Activated CD8-positive, alpha-beta memory T cell treated with anti-CD3 and anti-CD28 coated beads, Interleukin-2, amount 50 U/mL, for 24 hours (primary cell): ENCODE results near the gene MPRIP.

Experiments
- DNase-seq: peaks from one replicate; pipeline ENCODE4 v3.0.0-alpha.2; 2020; ENCODE audit errors: extremely low read depth

Gene MPRIP

GRCh38 chr17:17087424-17088015 is 45.3 kb downstream of the MPRIP start:
- no peak for DNase-seq

- no peak for DNase-seq
These were observed 45.8 kb downstream of the MPRIP start for GRCh38 chr17:17088086-17088485.

- DNase-seq: no peak
These were observed 46.6 kb downstream of the MPRIP start for GRCh38 chr17:17088541-17089525.

DNA sequence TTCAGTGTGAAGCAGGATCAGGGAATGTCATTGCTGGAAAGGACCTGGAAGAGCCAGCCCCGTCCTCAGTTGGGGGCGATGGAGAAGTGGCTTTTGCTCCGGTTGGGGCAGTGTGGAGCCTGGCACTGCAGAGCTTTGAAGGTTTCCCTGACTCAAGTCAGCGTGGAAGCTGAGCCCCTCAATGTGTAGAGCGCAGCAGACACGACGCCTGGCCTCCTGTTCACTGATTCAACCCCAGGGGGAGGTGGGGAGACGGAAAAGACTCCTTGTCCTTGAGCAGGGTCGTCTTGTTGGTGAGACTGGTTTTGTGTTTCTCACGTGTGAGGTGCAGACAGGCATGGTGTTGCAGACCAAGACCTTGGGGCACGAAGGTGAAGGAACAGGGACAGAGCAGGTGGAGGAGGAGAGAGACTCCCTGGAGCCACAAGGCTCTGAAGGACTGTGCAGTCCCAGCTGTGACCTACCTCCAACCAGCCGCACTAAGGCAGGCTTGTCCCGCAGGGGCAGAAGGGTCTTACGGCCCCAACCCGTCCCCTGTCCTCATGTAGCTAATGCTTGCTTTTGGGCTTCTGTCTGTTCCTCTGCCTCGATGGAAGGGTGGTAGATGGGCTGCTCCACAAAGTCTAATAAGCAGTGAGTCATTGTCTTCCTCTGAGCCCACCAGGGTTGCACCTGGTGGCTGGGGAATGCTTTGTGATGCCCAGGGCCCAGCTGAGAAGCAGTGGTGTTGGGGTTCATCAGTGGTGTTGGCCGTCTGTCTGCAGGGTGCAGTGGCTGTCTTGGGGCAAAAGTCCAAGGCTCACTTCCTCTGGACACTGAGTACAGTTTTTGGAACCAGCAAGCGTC is 47.8 kb downstream of the MPRIP start:
- DNase-seq: no peak

GRCh38 chr17:17090642-17091103 is 48.4 kb downstream of the MPRIP start:
- DNase-seq: no peak

DNA sequence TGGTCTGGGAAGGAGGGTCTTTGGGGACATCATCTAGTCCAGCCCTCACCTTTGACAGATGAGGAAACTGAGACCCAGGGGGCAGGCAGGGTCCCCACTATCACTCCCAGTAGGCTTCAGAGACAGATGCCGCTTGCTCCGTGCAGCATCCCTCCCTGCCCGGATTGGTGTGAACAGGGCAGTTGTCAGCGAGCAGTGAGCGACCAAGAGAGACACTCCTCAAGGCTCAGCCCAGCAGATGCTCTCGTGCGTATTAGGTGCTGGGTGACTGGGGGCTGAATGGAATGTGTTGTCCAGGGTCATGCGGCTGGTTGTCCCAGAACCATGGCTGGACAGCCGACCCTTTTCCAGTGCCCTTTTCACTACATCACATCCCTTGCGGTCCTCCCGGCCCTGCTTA is 49.0 kb downstream of the MPRIP start:
- DNase-seq: no peak

DNA sequence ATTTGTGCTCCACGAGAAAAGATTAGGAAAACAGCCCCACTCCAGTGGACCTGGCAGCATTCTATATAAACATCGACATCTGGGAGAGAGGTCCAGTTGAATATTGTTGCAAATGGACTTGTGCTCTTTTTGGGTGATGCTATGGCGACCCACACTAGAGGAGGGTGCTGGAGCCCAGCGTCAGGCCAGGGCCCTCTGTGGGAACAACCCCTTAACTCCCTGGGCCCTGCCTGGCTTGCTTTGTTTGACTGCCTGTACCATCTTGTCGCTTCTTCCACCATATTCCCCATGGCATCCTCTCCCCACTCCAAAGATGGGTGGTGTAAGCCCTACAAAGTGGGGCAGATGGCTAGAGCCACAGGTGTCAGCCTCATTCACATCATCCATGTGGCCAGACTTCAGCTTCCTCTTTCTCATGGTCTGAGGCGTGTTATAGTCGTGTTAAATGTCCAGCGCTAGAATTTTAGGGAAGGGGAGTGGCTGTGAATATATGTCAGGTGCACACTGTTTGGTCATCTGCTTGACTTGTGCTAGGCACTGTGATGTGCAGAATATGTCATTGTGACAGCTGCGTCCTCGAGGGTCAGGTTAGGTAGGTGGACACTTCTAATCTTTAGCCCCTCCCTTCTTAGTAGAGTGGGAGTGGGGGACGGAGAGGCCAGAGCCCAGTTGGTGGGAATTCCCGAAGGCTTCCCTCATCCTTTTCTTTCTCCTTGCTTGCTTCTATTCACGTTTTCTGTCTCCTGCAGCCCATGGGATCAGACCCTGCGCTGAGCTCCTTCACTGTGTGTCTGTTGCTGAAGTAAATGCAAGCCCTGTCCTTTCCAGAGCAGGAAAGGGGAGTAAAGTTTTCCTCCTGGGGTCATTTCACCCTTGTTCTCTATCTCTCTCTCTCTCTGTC is 49.8 kb downstream of the MPRIP start:
- DNase-seq: no peak

DNA sequence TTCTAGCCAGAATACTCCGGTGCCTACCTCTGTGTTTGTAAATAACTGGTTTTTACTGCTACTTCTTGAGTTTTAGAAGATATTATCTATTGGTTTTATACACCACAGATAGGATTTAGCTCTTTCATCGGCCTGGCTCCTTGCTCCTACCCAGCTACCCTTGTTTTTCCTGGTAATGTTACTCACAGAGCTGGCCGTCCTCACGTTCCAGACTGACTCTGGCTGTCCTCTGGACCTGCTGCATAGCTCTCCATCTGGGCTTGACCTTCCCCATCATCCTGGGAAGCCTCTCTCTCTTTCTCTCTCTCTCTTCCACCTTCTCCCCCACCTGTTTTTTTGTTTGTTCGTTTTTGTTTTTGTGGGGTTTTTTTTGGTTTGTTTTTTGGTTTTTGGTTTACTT is 51.5 kb downstream of the MPRIP start:
- no peak for DNase-seq

DNA sequence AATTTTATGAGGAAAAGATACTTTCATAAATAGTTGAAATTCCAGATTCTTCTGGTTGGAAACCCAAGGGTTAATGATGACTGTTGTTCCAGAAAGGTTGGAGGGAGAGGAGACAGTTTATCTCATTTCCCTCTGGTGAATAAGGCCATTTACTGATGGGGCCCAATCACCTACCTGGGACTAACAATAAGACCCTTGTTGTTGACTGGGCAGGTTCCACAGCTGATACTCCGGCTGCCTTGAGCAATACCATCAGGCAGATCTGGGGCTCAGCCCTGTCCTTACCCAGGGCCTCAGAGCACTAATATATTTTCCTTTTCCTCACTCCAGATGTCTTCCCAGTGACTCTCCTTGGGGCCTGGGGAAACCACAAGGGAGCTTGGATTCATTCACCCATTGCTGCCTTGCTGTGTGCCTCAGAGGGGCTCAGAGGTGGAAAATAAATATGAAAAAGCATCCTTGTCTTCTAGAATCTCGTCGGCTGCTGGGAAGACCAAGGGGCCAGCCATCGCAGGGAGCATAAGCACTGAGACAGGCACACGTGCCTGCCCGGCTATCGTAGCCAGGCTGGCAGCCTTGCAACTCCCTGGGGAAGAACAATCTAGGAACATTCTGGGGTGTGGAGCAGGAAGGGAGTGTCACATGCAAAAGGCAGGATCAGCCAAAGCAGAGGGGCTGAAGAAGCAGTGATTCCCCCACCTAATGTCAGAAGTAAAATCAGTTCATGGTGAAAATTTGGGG is 54.4 kb downstream of the MPRIP start:
- DNase-seq: no peak

GRCh38 chr17:17097763-17098345 is 55.6 kb downstream of the MPRIP start:
- DNase-seq: no peak

GRCh38 chr17:17098551-17099179 is 56.4 kb downstream of the MPRIP start:
- no peak for DNase-seq

DNA sequence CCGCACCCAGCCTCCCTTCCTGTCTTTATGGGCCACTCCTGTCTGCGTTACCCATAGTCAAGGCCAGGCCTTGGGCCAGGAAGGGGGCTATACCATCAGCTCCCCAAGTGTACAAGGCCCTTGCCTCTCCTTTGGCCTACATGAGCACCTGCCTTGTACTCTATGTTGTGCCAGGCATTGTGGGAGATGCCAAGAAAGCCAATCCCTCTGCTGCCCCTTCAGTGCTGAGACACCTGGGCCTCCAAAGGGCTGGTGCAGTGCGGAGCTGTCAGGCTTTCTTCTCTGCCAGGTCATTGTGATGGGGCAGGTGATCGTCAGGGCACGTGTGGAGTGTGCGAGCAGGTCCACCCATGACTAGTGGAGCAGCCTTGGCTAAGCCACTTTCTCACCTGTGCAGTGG is 59.9 kb downstream of the MPRIP start:
- DNase-seq: no peak

- DNase-seq: no peak
These were observed 60.9 kb downstream of the MPRIP start for GRCh38 chr17:17103160-17103559.

- DNase-seq: no peak
These were observed 61.8 kb downstream of the MPRIP start for GRCh38 chr17:17104036-17104435.

- no peak for DNase-seq
These were observed 62.2 kb downstream of the MPRIP start for GRCh38 chr17:17104494-17104893.

DNA sequence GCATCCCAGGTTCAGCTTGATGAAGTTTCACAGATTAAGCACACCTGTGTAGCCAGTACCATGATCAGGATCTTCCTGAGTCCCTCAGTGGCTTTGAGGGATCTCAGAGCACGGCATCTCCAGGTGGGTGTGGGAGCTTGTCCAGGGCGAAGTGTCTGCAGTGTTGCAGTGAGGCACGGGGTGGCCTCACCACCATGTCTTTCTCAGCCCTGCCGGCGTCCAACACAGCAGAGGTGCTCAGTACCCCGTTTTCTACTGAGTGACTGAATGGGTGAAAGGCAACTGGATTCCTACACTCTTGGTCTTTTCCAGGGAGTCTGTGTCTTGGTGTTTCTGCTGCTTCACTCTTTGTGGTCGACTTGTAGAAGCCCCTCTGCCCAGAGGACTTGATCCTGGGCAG is 63.7 kb downstream of the MPRIP start:
- no peak for DNase-seq

GRCh38 chr17:17106756-17107155 is 64.5 kb downstream of the MPRIP start:
- DNase-seq: no peak

- DNase-seq: no peak
These were observed 65.0 kb downstream of the MPRIP start for GRCh38 chr17:17107281-17107680.

GRCh38 chr17:17107891-17108431 is 65.7 kb downstream of the MPRIP start:
- no peak for DNase-seq
